ENCODE results near the gene DNAJB2.

- TF ChIP-seq CTCF (IDR thresholded peaks at IDR 0.05; ENCODE audit: borderline replicate concordance, extremely low read depth, low read length, poor library complexity, severe bottlenecking) (no peak), EZH2 (IDR thresholded peaks at IDR 0.05; ENCODE audit: borderline replicate concordance, low read depth, low read length, severe bottlenecking) (no peak)
Measured at GRCh38 chr2:219296142-219296541, 17.0 kb downstream of the DNAJB2 start.

All from DND-41 (cell line).